ENCODE results near the gene NTM. TPM values are rescaled to one million over a fixed set of nuclear protein-coding genes. Genes with fewer than 3 reads are reported as not detected.

The NTM gene
- total RNA-seq, 1 experiment from 2014 or later = 9.9 TPM

GRCh38 chr11:131615611-131616010, 245.2 kb downstream of the NTM start:
- H3K4me3 Mint-ChIP-seq = no peak overlapping the region
- H3T11ph ChIP-seq (ENCODE audit: low read length) = no peak overlapping the region
- no peak for DNase-seq
- H2AFZ ChIP-seq (ENCODE audit: low read length) = no peak overlapping the region
- peaks cover 14% of the 10 kb centered on the region for H3K27me3 Mint-ChIP-seq (ENCODE audit: low read depth)
- H3K27ac ChIP-seq (ENCODE audit: insufficient read length, low read depth, low read length) = no peak overlapping the region
- H3K79me2 ChIP-seq (ENCODE audit: insufficient read depth, low read length) = no peaks in the 10 kb centered on the region
- no peak overlapping the region for H4K8ac ChIP-seq (replicated peaks; ENCODE audit: insufficient read length, low read depth, low read length)
- H2BK20ac ChIP-seq (ENCODE audit: low read depth, low read length, poor library complexity, severe bottlenecking) = no peak overlapping the region
- H3K4me1 ChIP-seq (ENCODE audit: insufficient read depth, low read length) = peaks cover 5% of the 10 kb centered on the region; the same call in 1 of the 2 replicates
- no peak overlapping the region for H3K4ac ChIP-seq (ENCODE audit: low read depth, low read length)
- H2BK12ac ChIP-seq (ENCODE audit: insufficient read length, low read depth, low read length) = no peak overlapping the region
- H4K5ac ChIP-seq (ENCODE audit: insufficient read length, low read depth, low read length) = no peak overlapping the region
- H3K36me3 Mint-ChIP-seq (ENCODE audit: insufficient read depth in 1 of 3, low read depth in 3 of 3) = no peaks in the 10 kb centered on the region
- WGBS (ENCODE audit: extremely low coverage, insufficient read length, low lambda C conversion rate) = no CpG with 5 or more reads among the region's 11 CpGs
- no peak overlapping the region for H3K4me2 ChIP-seq (ENCODE audit: insufficient read depth, insufficient read length, low read length)
- no peak overlapping the region; the same call in 1 of the 2 replicates for H3K14ac ChIP-seq (ENCODE audit: insufficient read depth, low read length)
- H4K91ac ChIP-seq (ENCODE audit: insufficient read length, low read depth, low read length) = no peak overlapping the region
- no peak overlapping the region for H3K27ac Mint-ChIP-seq
- no peak overlapping the region for H3K9ac ChIP-seq (ENCODE audit: extremely low read depth, insufficient read length, low read length)
- H3K18ac ChIP-seq (ENCODE audit: insufficient read length, low read depth, low read length) = no peak overlapping the region
- H3K27me3 ChIP-seq (ENCODE audit: insufficient read depth, low read length) = no peaks in the 10 kb centered on the region; the same call in 1 of the 2 replicates
- no peaks in the 10 kb centered on the region for H3K9me3 ChIP-seq (ENCODE audit: control insufficient read depth, low read depth, low read length)
- H4K20me1 ChIP-seq (ENCODE audit: control insufficient read depth, insufficient read depth, insufficient read length) = no peaks in the 10 kb centered on the region
- TF ChIP-seq CTCF (conservative IDR thresholded peaks at IDR 0.05) = no peak
- no peak overlapping the region for H2AK5ac ChIP-seq (ENCODE audit: insufficient read length, low read length)
- no peak overlapping the region for H3K56ac ChIP-seq (ENCODE audit: insufficient read length, low read depth, low read length)
- H2BK5ac ChIP-seq (ENCODE audit: insufficient read length, low read length) = no peak overlapping the region
- H2BK120ac ChIP-seq (ENCODE audit: low read depth, low read length, poor library complexity, severe bottlenecking) = no peak overlapping the region
- H3K4me1 Mint-ChIP-seq = peaks cover 11 to 20% of the 10 kb centered on the region in 2 experiments
- H3K79me1 ChIP-seq (ENCODE audit: insufficient read depth, low read depth, low read length, poor library complexity, severe bottlenecking) = no peaks in the 10 kb centered on the region
- H2BK15ac ChIP-seq (ENCODE audit: low read depth, low read length) = no peak overlapping the region
- H3K23ac ChIP-seq (ENCODE audit: insufficient read length, low read depth, low read length) = no peak overlapping the region
- no peaks in the 10 kb centered on the region for H3K23me2 ChIP-seq (ENCODE audit: insufficient read length, low read depth, low read length, poor library complexity, severe bottlenecking)
- no peaks in the 10 kb centered on the region for H3K9me3 Mint-ChIP-seq
